H1 (cell line): ENCODE measurements around the gene MLN. TPM values are rescaled to one million over a fixed set of nuclear protein-coding genes. Genes with fewer than 3 reads are reported as not detected.

Experiments used
- CTCF ChIA-PET: fragments of 300-600 bp; sonication (Branson Sonifier 250); formaldehyde crosslinking; loops from one replicate; lab custom pipeline; 2021; ENCODE audit not compliant: partially characterized antibody; lab: Charles Lee
- POLR2A ChIA-PET: fragments of 300-600 bp; sonication (Branson Sonifier 250); formaldehyde crosslinking; loops from one replicate; lab custom pipeline; 2021; ENCODE audit warnings: inconsistent platforms; ENCODE audit not compliant: partially characterized antibody; lab: Charles Lee
- DNase-seq, 2 experiments: peaks; one replicate each; pipeline versions ENCODE4 v3.0.0 to v3.0.0-alpha.2; 2010 to 2022; ENCODE audit warnings: low spot score in 2 of 2, low read depth in 1 of 2, mixed read lengths in 1 of 2
- FAIRE-seq: peaks from 2 replicates; lab custom pipeline; 2011; peaks lifted over from hg19 to GRCh38; lab: Jason Lieb, UNC
- H2AFZ ChIP-seq: 2 replicates; pipeline ENCODE4 v1.8.1; 2012; ENCODE audit warnings: low read length, inconsistent platforms
- H2AK5ac ChIP-seq: 2 replicates; pipeline ENCODE4 v1.6.1; 2013; ENCODE audit warnings: low read depth, low read length
- H2BK120ac ChIP-seq: replicated peaks from 2 replicates; pipeline ENCODE3; 2013; ENCODE audit warnings: low read depth, low read length, inconsistent platforms
- H2BK12ac ChIP-seq: 2 replicates; pipeline ENCODE4 v1.6.1; 2013; ENCODE audit warnings: low read depth, low read length
- H2BK15ac ChIP-seq: 2 replicates; pipeline ENCODE4 v1.6.1; 2013; ENCODE audit warnings: low read length
- H2BK20ac ChIP-seq: 2 replicates; pipeline ENCODE4 v1.6.1; 2013; ENCODE audit warnings: low read length
- H2BK5ac ChIP-seq: 2 replicates; pipeline ENCODE4 v1.6.1; 2013; ENCODE audit warnings: low read depth, low read length
- H3K14ac ChIP-seq: 2 replicates; pipeline ENCODE4 v1.6.1; 2013; ENCODE audit warnings: inconsistent platforms; ENCODE audit not compliant: insufficient read length
- H3K18ac ChIP-seq: 2 replicates; pipeline ENCODE4 v1.6.1; 2013; ENCODE audit warnings: low read length; ENCODE audit errors: extremely low read depth
- H3K23ac ChIP-seq: 2 replicates; pipeline ENCODE4 v1.6.1; 2013; ENCODE audit warnings: inconsistent platforms; ENCODE audit not compliant: insufficient read length
- H3K23me2 ChIP-seq: 2 replicates; pipeline ENCODE4 v1.6.1; 2013; ENCODE audit warnings: low read depth, low read length
- H3K27ac ChIP-seq: 2 replicates; pipeline ENCODE4 v1.6.1; 2011; ENCODE audit warnings: low read depth, low read length, inconsistent platforms
- H3K27me3 ChIP-seq, 4 experiments: replicated peaks in 1 of 4; 1 replicate in 1 of 4; 2 replicates in 3 of 4; pipeline versions ENCODE4 v1.6.1 to v1.8.1; 2011 to 2013; ENCODE audit warnings: low read length in 3 of 4, mild to moderate bottlenecking in 3 of 4, inconsistent platforms in 2 of 4, mixed read lengths in 2 of 4, moderate library complexity in 1 of 4; ENCODE audit not compliant: control insufficient read depth in 3 of 4, insufficient read depth in 3 of 4; ENCODE audit errors: extremely low read depth in 1 of 4
- H3K36me3 ChIP-seq, 4 experiments: 2 replicates each; pipeline versions ENCODE4 v1.6.1 to v1.8.1; 2011 to 2013; ENCODE audit warnings: mild to moderate bottlenecking in 4 of 4, low read length in 3 of 4, moderate library complexity in 2 of 4, control low read depth in 1 of 4, inconsistent platforms in 1 of 4; ENCODE audit not compliant: insufficient read depth in 4 of 4, control insufficient read depth in 2 of 4
- H3K4ac ChIP-seq: replicated peaks from 2 replicates; pipeline ENCODE3; 2013; ENCODE audit warnings: low read length, low read depth, mixed read lengths, inconsistent platforms; ENCODE audit not compliant: insufficient read length
- H3K4me1 ChIP-seq, 4 experiments: replicated peaks in 1 of 4; 1 replicate in 1 of 4; 2 replicates in 3 of 4; pipeline versions ENCODE4 v1.6.1 to v1.8.1; 2011 to 2013; ENCODE audit warnings: low read length in 3 of 4, inconsistent platforms in 2 of 4, mixed read lengths in 1 of 4; ENCODE audit not compliant: insufficient read depth in 4 of 4, control insufficient read depth in 3 of 4
- H3K4me2 ChIP-seq, 2 experiments: 2 replicates each; pipeline versions ENCODE4 v1.6.1 to v1.8.1; 2011 to 2013; ENCODE audit warnings: low read depth in 2 of 2, low read length in 2 of 2, control low read depth in 1 of 2, inconsistent platforms in 1 of 2, mild to moderate bottlenecking in 1 of 2; ENCODE audit not compliant: insufficient read depth in 1 of 2
- H3K4me3 ChIP-seq, 4 experiments: fragments of 200-600, 300-600 bp in 1 of 4; sonication (generic), shearing (Covaris generic), sonication (Bioruptor Twin) in 1 of 4; 2 replicates each; pipeline versions ENCODE4 v1.5.1 to v1.8.1; 2011 to 2016; ENCODE audit warnings: low read length in 4 of 4, low read depth in 3 of 4, control low read depth in 2 of 4, inconsistent platforms in 2 of 4, mild to moderate bottlenecking in 2 of 4, mixed read lengths in 1 of 4, moderate library complexity in 1 of 4; ENCODE audit not compliant: insufficient read depth in 2 of 4; ENCODE audit errors: extremely low read depth in 1 of 4
- H3K56ac ChIP-seq: replicated peaks from 2 replicates; pipeline ENCODE3; 2013; ENCODE audit warnings: low read depth, mild to moderate bottlenecking, mixed read lengths, low read length, inconsistent platforms; ENCODE audit not compliant: insufficient read length
- H3K79me1 ChIP-seq: 2 replicates; pipeline ENCODE4 v1.6.1; 2013; ENCODE audit warnings: low read depth, low read length, control low read depth
- H3K79me2 ChIP-seq, 2 experiments: 2 replicates each; pipeline versions ENCODE4 v1.6.1 to v1.8.1; 2012 to 2013; ENCODE audit warnings: low read length in 2 of 2, mild to moderate bottlenecking in 2 of 2, inconsistent platforms in 1 of 2; ENCODE audit not compliant: insufficient read depth in 2 of 2, control insufficient read depth in 1 of 2
- H3K9ac ChIP-seq, 4 experiments: replicated peaks in 1 of 4; 1 replicate in 1 of 4; 2 replicates in 3 of 4; pipeline versions ENCODE4 v1.6.1 to v1.8.1; 2011 to 2013; ENCODE audit warnings: low read depth in 3 of 4, low read length in 3 of 4, control low read depth in 2 of 4, mild to moderate bottlenecking in 2 of 4, moderate library complexity in 2 of 4, inconsistent platforms in 1 of 4; ENCODE audit errors: extremely low read depth in 1 of 4
- H3K9me3 ChIP-seq, 2 experiments: 2 replicates each; pipeline versions ENCODE4 v1.6.1 to v1.8.1; 2012 to 2013; ENCODE audit warnings: mild to moderate bottlenecking in 2 of 2, moderate library complexity in 2 of 2, control low read depth in 1 of 2, inconsistent platforms in 1 of 2, low read depth in 1 of 2, low read length in 1 of 2, mixed read lengths in 1 of 2; ENCODE audit not compliant: insufficient read depth in 2 of 2
- H4K20me1 ChIP-seq, 2 experiments: replicated peaks in 1 of 2; 2 replicates each; pipeline versions ENCODE3 to v1.8.1; 2011 to 2013; ENCODE audit warnings: inconsistent platforms in 2 of 2, low read length in 2 of 2, mild to moderate bottlenecking in 1 of 2; ENCODE audit not compliant: insufficient read depth in 2 of 2, control insufficient read depth in 1 of 2
- H4K5ac ChIP-seq: 2 replicates; pipeline ENCODE4 v1.6.1; 2013; ENCODE audit warnings: low read length, low read depth, mixed read lengths, inconsistent platforms; ENCODE audit not compliant: insufficient read length
- H4K8ac ChIP-seq: 2 replicates; pipeline ENCODE4 v1.8.0; 2013; ENCODE audit warnings: mild to moderate bottlenecking, moderate library complexity, low read length, inconsistent platforms; ENCODE audit not compliant: insufficient read depth; ENCODE audit errors: extremely low read depth
- H4K91ac ChIP-seq: replicated peaks from 2 replicates; pipeline ENCODE3; 2013; ENCODE audit warnings: low read length, mixed read lengths, inconsistent platforms; ENCODE audit not compliant: insufficient read length
- RAD21 ChIP-seq, 2 experiments: IDR thresholded peaks in 1 of 2; conservative IDR thresholded peaks in 1 of 2; 2 replicates each; pipeline ENCODE4 v1.6.1; 2011; ENCODE audit warnings: low read depth in 2 of 2, low read length in 2 of 2, improper control_type of control experiment in 1 of 2, inconsistent platforms in 1 of 2, mild to moderate bottlenecking in 1 of 2, moderate library complexity in 1 of 2
- SRF ChIP-seq: IDR thresholded peaks from 2 replicates; pipeline ENCODE4 v1.6.1; 2011; ENCODE audit warnings: mild to moderate bottlenecking, low read depth, low read length, moderate library complexity
- TEAD4 ChIP-seq: IDR thresholded peaks from 2 replicates; pipeline ENCODE4 v1.6.1; 2012; ENCODE audit warnings: low read depth, low read length, inconsistent platforms, mixed read lengths
- WGBS, 2 experiments: shearing (Covaris generic) in 1 of 2; methylation state at CpG; one replicate each; pipeline versions ENCODE4 v1.1.6 to v1.1.7; 2013 to 2015; ENCODE audit warnings: low lambda C conversion rate in 2 of 2, mixed read lengths in 2 of 2, inconsistent platforms in 1 of 2, low coverage in 1 of 2, missing lambda C conversion rate in 1 of 2; ENCODE audit not compliant: insufficient replicate concordance in 2 of 2, insufficient coverage in 1 of 2, insufficient read length in 1 of 2; ENCODE audit errors: extremely low coverage in 1 of 2, missing lambda C conversion rate in 1 of 2; 5-methylcytosine and 5-hydroxymethylcytosine counted together
- polyA plus RNA-seq, 7 experiments: library from polyadenylated mRNA; depleted of rRNA in 3 of 7; stranded (reverse) in 5 of 7; unstranded in 2 of 7; fragments of >200 nt in 5 of 7; fragments of 200-250 nt in 2 of 7; gene quantifications; 1 replicate in 5 of 7; 2 replicates in 1 of 7; 4 replicates in 1 of 7; pipeline versions ENCODE4 v1.2.1 to v1.2.3, GENCODE V29; 2011 to 2013; ENCODE audit warnings: missing spikeins in 2 of 7, mixed read lengths in 2 of 7
- total RNA-seq: library from RNA; stranded (reverse); fragmentation: NEBNext Ultra II Directional; extraction: Animal tissue kit (Norgen Biotek cat#: 25700); gene quantifications from 2 replicates; pipeline ENCODE4 v1.2.1, GENCODE V29; 2021

The MLN gene
- total and polyA plus RNA-seq, 2 of the 8 experiments (the other 6 are each of a cell fraction or from before 2014, with no cell fraction given), result not detected

DNA sequence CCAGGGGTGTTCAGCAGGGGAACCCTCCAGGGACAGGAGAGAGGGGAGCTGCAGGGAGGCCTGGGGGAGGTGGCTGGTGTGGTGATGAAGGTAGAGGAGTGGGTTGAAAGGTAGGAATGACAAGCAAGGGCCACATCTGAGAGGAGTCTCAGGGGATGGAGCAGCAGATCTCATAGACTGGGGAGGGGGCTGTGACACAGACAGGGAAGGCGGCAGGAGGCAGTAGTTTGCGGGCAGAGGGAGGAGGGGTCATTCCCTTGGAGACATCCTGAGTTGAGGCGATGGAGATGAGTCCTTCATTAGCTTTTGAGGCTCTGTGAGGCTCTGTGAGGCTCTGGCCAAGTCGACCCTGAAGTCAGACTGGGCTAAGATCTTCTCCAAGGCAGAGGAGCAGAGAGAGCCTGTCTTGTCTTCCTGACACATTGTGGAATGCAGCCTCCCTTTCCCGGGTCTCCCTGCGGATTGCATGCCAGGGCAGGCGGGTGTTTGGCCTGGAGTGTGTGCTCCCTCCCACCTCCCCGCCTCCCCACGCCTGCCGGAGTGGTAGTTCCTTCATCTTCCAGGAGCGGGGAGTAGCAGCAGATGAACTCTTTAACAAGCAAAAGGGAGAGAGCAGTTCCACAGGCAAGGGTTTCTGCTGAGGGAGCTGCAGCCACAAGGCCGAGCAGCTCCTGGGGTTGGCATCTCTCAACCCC, 34.3 kb upstream of the MLN start:
- H3K9ac ChIP-seq, result no peak overlapping the region
- H3K4me1 ChIP-seq, result peaks cover 0 to 19% (median 11%) of the 10 kb centered on the region in 4 experiments; a peak in 6 of 7 replicates
- no peaks in the 10 kb centered on the region for H3K23me2 ChIP-seq
- H2BK12ac ChIP-seq, result peak overlapping the region; percentile 62; the same call in 1 of the 2 replicates
- H3K36me3 ChIP-seq, result no peaks in the 10 kb centered on the region
- H3K4me2 ChIP-seq, result peak overlapping the region in 1 of 2 experiments; percentile 33; a peak in 1 of 4 replicates
- no peak for DNase-seq
- H2BK20ac ChIP-seq, result peak overlapping the region; percentile 88; the same call in 1 of the 2 replicates
- no peak overlapping the region for H3K56ac ChIP-seq
- peak overlapping the region; percentile 90 for H2BK15ac ChIP-seq
- no peak overlapping the region for H3K4ac ChIP-seq
- no peaks in the 10 kb centered on the region for H3K79me1 ChIP-seq
- 53% methylated on average over 12 of the region's 12 CpGs; no CpG with 5 or more reads in 1 of the 2 experiments for WGBS, 2 experiments
- peak overlapping the region; percentile 60 for H3K18ac ChIP-seq
- peak overlapping the region; percentile 87; the same call in 1 of the 2 replicates for H4K8ac ChIP-seq
- H2AK5ac ChIP-seq, result no peak overlapping the region
- CTCF ChIA-PET, result interaction anchor here (1.3 to 6.0 kb wide), 9 partner anchors 9 to 193 kb away, joined by 3 to 49 read pairs (median 5); no protein-coding TSS in a partner anchor
- H3K23ac ChIP-seq, result no peak overlapping the region
- TF ChIP-seq SRF (no peak), TEAD4 (peak; percentile 74), RAD21 (IDR thresholded peaks at IDR 0.05 in 1 of 2, conservative IDR thresholded peaks at IDR 0.05 in 1 of 2; ENCODE audit: low read depth in 2 of 2, low read length in 2 of 2) (0 out of 4 replicates have a peak, but pooled peaks of 1 of the 2 experiments have one; percentile 8)
- TF ChIP-seq, all 59 proteins: peak for 2
- no peak overlapping the region for H3K27ac ChIP-seq
- H3K9me3 ChIP-seq, result peaks cover 12 to 15% of the 10 kb centered on the region in 2 experiments
- H3K4me3 ChIP-seq, result no peak overlapping the region
- H2AFZ ChIP-seq, result peak overlapping the region; percentile 4; the same call in 1 of the 2 replicates
- FAIRE-seq, result no peak
- no peak overlapping the region for H2BK120ac ChIP-seq
- no peak overlapping the region for H3K14ac ChIP-seq
- no peak overlapping the region for H4K5ac ChIP-seq
- H4K91ac ChIP-seq, result no peak overlapping the region
- 0 out of 7 replicates have a peak, but pooled peaks cover 0 to 2% (median 0%) of the 10 kb centered on the region in 4 experiments for H3K27me3 ChIP-seq
- peak overlapping the region; percentile 35; the same call in 1 of the 2 replicates for H2BK5ac ChIP-seq
- H3K79me2 ChIP-seq, result no peaks in the 10 kb centered on the region
- H4K20me1 ChIP-seq, result no peaks in the 10 kb centered on the region
- POLR2A ChIA-PET, result interaction anchor here (0.6 to 1.1 kb wide), 3 partner anchors 10 to 112 kb away, joined by 3 to 4 read pairs (median 3); no protein-coding TSS in a partner anchor
